Stimulated activated CD8-positive, alpha-beta memory T cell treated with anti-CD3 and anti-CD28 coated beads, Interleukin-15, amount 100 ng/mL, for 1 hour (primary cell): ENCODE results near the gene KITLG.
"Not testable (repeated sequence)": the region's sequence is repeated elsewhere in the genome, so short reads cannot be mapped to it uniquely, and the experiment has no call there.

Source experiments
- DNase-seq: peaks from one replicate; pipeline ENCODE4 v3.0.0-alpha.2; 2020; ENCODE audit warnings: low read depth

Gene KITLG

GRCh38 chr12:88576866-88577265 lies 3.4 kb downstream of the KITLG start:
- no peak for DNase-seq

GRCh38 chr12:88575361-88575970 lies 4.8 kb downstream of the KITLG start:
- no peak for DNase-seq

GRCh38 chr12:88574278-88574677 lies 6.0 kb downstream of the KITLG start:
- no peak for DNase-seq

- DNase-seq = no peak
Measured at GRCh38 chr12:88573583-88573982, 6.7 kb downstream of the KITLG start.

- no peak for DNase-seq
Measured at GRCh38 chr12:88572781-88573549, 7.3 kb downstream of the KITLG start.

GRCh38 chr12:88571543-88571942 lies 8.7 kb downstream of the KITLG start:
- DNase-seq = no peak

GRCh38 chr12:88570103-88570502 lies 10.2 kb downstream of the KITLG start:
- no peak for DNase-seq

GRCh38 chr12:88566430-88566829 lies 13.8 kb downstream of the KITLG start:
- no peak for DNase-seq

- DNase-seq = no peak
Measured at GRCh38 chr12:88562846-88563582, 17.3 kb downstream of the KITLG start.

GRCh38 chr12:88562151-88562550 lies 18.1 kb downstream of the KITLG start:
- DNase-seq = no peak

- DNase-seq = no peak
Measured at GRCh38 chr12:88559772-88560171, 20.5 kb downstream of the KITLG start.

GRCh38 chr12:88559199-88559598 lies 21.1 kb downstream of the KITLG start:
- no peak for DNase-seq

GRCh38 chr12:88558340-88558867 lies 21.9 kb downstream of the KITLG start:
- DNase-seq = no peak

GRCh38 chr12:88556213-88556774 lies 24.0 kb downstream of the KITLG start:
- DNase-seq = no peak

- DNase-seq = no peak
Measured at GRCh38 chr12:88553941-88554658, 26.2 kb downstream of the KITLG start.

- no peak for DNase-seq
Measured at GRCh38 chr12:88552610-88553079, 27.6 kb downstream of the KITLG start.

GRCh38 chr12:88549929-88550328 lies 30.3 kb downstream of the KITLG start:
- DNase-seq = no peak

GRCh38 chr12:88547949-88548348 lies 32.3 kb downstream of the KITLG start:
- not testable (repeated sequence) for DNase-seq

GRCh38 chr12:88546853-88547252 lies 33.4 kb downstream of the KITLG start:
- no peak for DNase-seq

GRCh38 chr12:88546226-88546625 lies 34.0 kb downstream of the KITLG start:
- DNase-seq = no peak
